SW 1271 (cell line): Measurements from ENCODE around the gene HOOK1.
A peak's percentile ranks its signal among the peaks of the same experiment; 100 is the strongest.
"Not testable (repeated sequence)": the region's sequence is repeated elsewhere in the genome, so short reads cannot be mapped to it uniquely, and the experiment has no call there.

Experiments used
- DNase-seq, 2 experiments: peaks; one replicate each; lab custom pipeline; 2025; lab: John Stamatoyannopoulos, UW

HOOK1 gene

GRCh38 chr1:59885160-59885832 is 70.5 kb downstream of the HOOK1 start:
- no peak for DNase-seq

GRCh38 chr1:59892841-59893811 is 78.4 kb downstream of the HOOK1 start:
- no peak for DNase-seq

GRCh38 chr1:59897165-59897564 is 82.4 kb downstream of the HOOK1 start:
- no peak for DNase-seq

GRCh38 chr1:59898927-59899326 is 84.2 kb downstream of the HOOK1 start:
- DNase-seq: no peak

- no peak for DNase-seq
Measured at GRCh38 chr1:59900640-59901039, 85.9 kb downstream of the HOOK1 start.

- DNase-seq: no peak
Measured at GRCh38 chr1:59901770-59902388, 87.1 kb downstream of the HOOK1 start.

GRCh38 chr1:59903141-59903754 is 88.5 kb downstream of the HOOK1 start:
- DNase-seq: peak in 1 of 2 experiments; percentile 1

- no peak for DNase-seq
Measured at GRCh38 chr1:59906931-59907330, 92.2 kb downstream of the HOOK1 start.

- no peak for DNase-seq
Measured at GRCh38 chr1:59908084-59908483, 93.3 kb downstream of the HOOK1 start.

GRCh38 chr1:59908682-59909081 is 93.9 kb downstream of the HOOK1 start:
- no peak for DNase-seq

- not testable (repeated sequence) for DNase-seq
Measured at GRCh38 chr1:59914791-59915286, 100.1 kb downstream of the HOOK1 start.

- DNase-seq: no peak
Measured at GRCh38 chr1:59915516-59915915, 100.8 kb downstream of the HOOK1 start.

GRCh38 chr1:59917026-59917784 is 102.5 kb downstream of the HOOK1 start:
- DNase-seq: no peak

- DNase-seq: no peak
Measured at GRCh38 chr1:59917785-59918180, 103.0 kb downstream of the HOOK1 start.

- no peak for DNase-seq
Measured at GRCh38 chr1:59919746-59920145, 105.0 kb downstream of the HOOK1 start.

- not testable (repeated sequence) for DNase-seq
Measured at GRCh38 chr1:59921258-59921899, 106.6 kb downstream of the HOOK1 start.

- no peak for DNase-seq
Measured at GRCh38 chr1:59924653-59925052, 109.9 kb downstream of the HOOK1 start.
